ENCODE data around the gene VPS16. TPM values are rescaled to one million over a fixed set of nuclear protein-coding genes. Genes with fewer than 3 reads are reported as not detected.

VPS16 gene
- polyA plus RNA-seq, 1 donor from 2014 or later, result 117 TPM

GRCh38 chr20:2889797-2890196 lies 49.3 kb downstream of the VPS16 start:
- peaks cover 70% of the 10 kb centered on the region for H3K79me2 ChIP-seq (replicated peaks; ENCODE audit: insufficient read depth, low read length)

GRCh38 chr20:2890742-2891141 lies 50.2 kb downstream of the VPS16 start:
- Histone ChIP-seq H3K27ac (ENCODE audit: low read length) (no peak overlapping the region), H4K20me1 (ENCODE audit: insufficient read depth) (no peaks in the 10 kb centered on the region), H3K9me2 (ENCODE audit: insufficient read depth, low read length) (no peaks in the 10 kb centered on the region), H3K36me3 (ENCODE audit: insufficient read depth, low read length) (peaks cover 8% of the 10 kb centered on the region), H3K9ac (ENCODE audit: low read length) (no peak overlapping the region), H3K9me3 (ENCODE audit: low read length) (no peaks in the 10 kb centered on the region), H3K4me2 (ENCODE audit: low read length) (no peak overlapping the region), H3K4me3 (ENCODE audit: low read length) (no peak overlapping the region), H3F3A (ENCODE audit: insufficient read depth, low read length, poor library complexity, severe bottlenecking) (no peaks in the 10 kb centered on the region), H3K79me2 (replicated peaks; ENCODE audit: insufficient read depth, low read length) (peaks cover 68% of the 10 kb centered on the region), H2AFZ (ENCODE audit: low read depth, low read length) (no peak overlapping the region), H3K27me3 (ENCODE audit: insufficient read depth, low read depth, low read length) (no peaks in the 10 kb centered on the region)
- no peak for TF ChIP-seq SMC3 (conservative IDR thresholded peaks at IDR 0.05; ENCODE audit: poor library complexity)
- TF ChIP-seq MXI1 (conservative IDR thresholded peaks at IDR 0.05; ENCODE audit: poor library complexity, severe bottlenecking), result no peak
- TF ChIP-seq RAD21 (conservative IDR thresholded peaks at IDR 0.05), result no peak
- TF ChIP-seq CTCF (IDR thresholded peaks at IDR 0.05; ENCODE audit: poor library complexity, severe bottlenecking), result no peak
- TF ChIP-seq POLR2AphosphoS5 (IDR thresholded peaks at IDR 0.05), result no peak
- TF ChIP-seq REST (IDR thresholded peaks at IDR 0.05; ENCODE audit: borderline replicate concordance), result no peak
- no peak for TF ChIP-seq TAF1 (IDR thresholded peaks at IDR 0.05; ENCODE audit: low read depth)
- no peak for TF ChIP-seq EZH2 (IDR thresholded peaks at IDR 0.05; ENCODE audit: borderline replicate concordance, insufficient read depth, low read length, poor library complexity, severe bottlenecking)
- no peak for TF ChIP-seq EP300 (conservative IDR thresholded peaks at IDR 0.05; ENCODE audit: poor library complexity, severe bottlenecking)

More at GRCh38 chr20:2889797-2890196, 49.3 kb downstream of the VPS16 start:
- H3K9me2 ChIP-seq (ENCODE audit: insufficient read depth, low read length), result no peaks in the 10 kb centered on the region
- no peak overlapping the region for H2AFZ ChIP-seq (ENCODE audit: low read depth, low read length)
- H3K36me3 ChIP-seq (ENCODE audit: insufficient read depth, low read length), result peaks cover 8% of the 10 kb centered on the region
- no peaks in the 10 kb centered on the region for H3F3A ChIP-seq (ENCODE audit: insufficient read depth, low read length, poor library complexity, severe bottlenecking)
- H3K9ac ChIP-seq (ENCODE audit: low read length), result no peak overlapping the region
- H4K20me1 ChIP-seq (ENCODE audit: insufficient read depth), result no peaks in the 10 kb centered on the region
- H3K27ac ChIP-seq (ENCODE audit: low read length), result no peak overlapping the region
- no peak overlapping the region for H3K4me2 ChIP-seq (ENCODE audit: low read length)
- H3K27me3 ChIP-seq (ENCODE audit: insufficient read depth, low read depth, low read length), result no peaks in the 10 kb centered on the region
- H3K4me3 ChIP-seq (ENCODE audit: low read length), result no peak overlapping the region
- no peak for TF ChIP-seq TAF1 (IDR thresholded peaks at IDR 0.05; ENCODE audit: low read depth)
- H3K9me3 ChIP-seq (ENCODE audit: low read length), result no peaks in the 10 kb centered on the region

GRCh38 chr20:2891343-2891742 lies 50.8 kb downstream of the VPS16 start:
- no peaks in the 10 kb centered on the region for H3K27me3 ChIP-seq (ENCODE audit: insufficient read depth, low read depth, low read length)
- H3F3A ChIP-seq (ENCODE audit: insufficient read depth, low read length, poor library complexity, severe bottlenecking), result no peaks in the 10 kb centered on the region
- peaks cover 8% of the 10 kb centered on the region for H3K36me3 ChIP-seq (ENCODE audit: insufficient read depth, low read length)
- no peak overlapping the region for H3K4me3 ChIP-seq (ENCODE audit: low read length)
- H4K20me1 ChIP-seq (ENCODE audit: insufficient read depth), result no peaks in the 10 kb centered on the region
- TF ChIP-seq EZH2 (IDR thresholded peaks at IDR 0.05; ENCODE audit: borderline replicate concordance, insufficient read depth, low read length, poor library complexity, severe bottlenecking) (no peak), MXI1 (conservative IDR thresholded peaks at IDR 0.05; ENCODE audit: poor library complexity, severe bottlenecking) (no peak), EP300 (conservative IDR thresholded peaks at IDR 0.05; ENCODE audit: poor library complexity, severe bottlenecking) (no peak), TAF1 (IDR thresholded peaks at IDR 0.05; ENCODE audit: low read depth) (no peak), REST (IDR thresholded peaks at IDR 0.05; ENCODE audit: borderline replicate concordance) (no peak), CTCF (IDR thresholded peaks at IDR 0.05; ENCODE audit: poor library complexity, severe bottlenecking) (no peak), POLR2AphosphoS5 (IDR thresholded peaks at IDR 0.05) (no peak), RAD21 (conservative IDR thresholded peaks at IDR 0.05) (no peak), SMC3 (conservative IDR thresholded peaks at IDR 0.05; ENCODE audit: poor library complexity) (no peak)
- no peaks in the 10 kb centered on the region for H3K9me3 ChIP-seq (ENCODE audit: low read length)
- no peaks in the 10 kb centered on the region for H3K9me2 ChIP-seq (ENCODE audit: insufficient read depth, low read length)
- H3K9ac ChIP-seq (ENCODE audit: low read length), result no peak overlapping the region
- H3K27ac ChIP-seq (ENCODE audit: low read length), result no peak overlapping the region
- H2AFZ ChIP-seq (ENCODE audit: low read depth, low read length), result no peak overlapping the region
- peaks cover 65% of the 10 kb centered on the region for H3K79me2 ChIP-seq (replicated peaks; ENCODE audit: insufficient read depth, low read length)
- no peak overlapping the region for H3K4me2 ChIP-seq (ENCODE audit: low read length)

Measured in neural cell (in vitro differentiated cells).